Natural killer cell (primary cell): ENCODE data around the gene MACROD2. TPM values are rescaled to one million over a fixed set of nuclear protein-coding genes. Genes with fewer than 3 reads are reported as not detected.

Experiments
- ATAC-seq, 3 donors: fragments of 150-1000 bp in 2 of 3; fragments of 200-7000 bp in 1 of 3; cut with Tn5 transposase; 1 replicate in 1 of 3; 2 replicates in 2 of 3; pipeline ENCODE4 v1.10.0; 2021; ENCODE audit warnings: mild to moderate bottlenecking in 2 of 3, moderate library complexity in 2 of 3
- DNase-seq, 2 donors: peaks; one replicate each; pipeline versions ENCODE4 v3.0.0 to v3.0.0-alpha.2; 2013 to 2021; ENCODE audit warnings: mixed read lengths in 1 of 2
- H3K27ac ChIP-seq: one replicate; pipeline ENCODE4 v1.5.1; 2013; ENCODE audit warnings: mild to moderate bottlenecking, low read length
- H3K27me3 ChIP-seq: one replicate; pipeline ENCODE4 v1.6.1; 2013; ENCODE audit warnings: low read length; ENCODE audit not compliant: control insufficient read depth, insufficient read depth
- H3K36me3 ChIP-seq: one replicate; pipeline ENCODE4 v1.6.1; 2013; ENCODE audit warnings: low read length; ENCODE audit not compliant: control insufficient read depth, insufficient read depth
- H3K4me1 ChIP-seq: one replicate; pipeline ENCODE4 v1.6.1; 2013; ENCODE audit warnings: low read length; ENCODE audit not compliant: control insufficient read depth, insufficient read depth
- H3K4me3 ChIP-seq: one replicate; pipeline ENCODE4 v1.5.1; 2013; ENCODE audit warnings: low read length
- H3K9me3 ChIP-seq: one replicate; pipeline ENCODE4 v1.6.1; 2013; ENCODE audit warnings: low read length; ENCODE audit not compliant: control insufficient read depth, insufficient read depth
- H3K27ac Mint-ChIP-seq, 2 donors: one replicate each; pipeline ENCODE4 v1.8.0; 2022; ENCODE audit warnings: mild to moderate bottlenecking in 2 of 2, mixed read lengths in 2 of 2, moderate library complexity in 1 of 2
- H3K27me3 Mint-ChIP-seq, 2 donors: one replicate each; pipeline ENCODE4 v1.8.0; 2022; ENCODE audit warnings: low read depth in 2 of 2, mixed read lengths in 2 of 2
- H3K36me3 Mint-ChIP-seq: one replicate; pipeline ENCODE4 v1.8.0; 2022; ENCODE audit warnings: mixed read lengths
- H3K4me1 Mint-ChIP-seq, 2 donors: one replicate each; pipeline ENCODE4 v1.8.0; 2022; ENCODE audit warnings: mixed read lengths in 2 of 2
- H3K4me3 Mint-ChIP-seq: one replicate; pipeline ENCODE4 v1.8.0; 2022; ENCODE audit warnings: mild to moderate bottlenecking, moderate library complexity, mixed read lengths
- H3K9me3 Mint-ChIP-seq, 2 donors: one replicate each; pipeline ENCODE4 v1.8.0; 2022; ENCODE audit warnings: mixed read lengths in 2 of 2
- CTCF ChIP-seq: fragments of 200-600 bp; IDR thresholded peaks from one replicate; pipeline ENCODE4 v1.8.0; 2022; ENCODE audit warnings: antibody characterized with exemption
- WGBS: methylation state at CpG from one replicate; pipeline ENCODE4 v1.1.7; 2013; ENCODE audit warnings: missing lambda C conversion rate; ENCODE audit not compliant: insufficient coverage; 5-methylcytosine and 5-hydroxymethylcytosine counted together
- intact Hi-C: fragments of 100-400 bp; cut with micrococcal nuclease; formaldehyde crosslinking; loops from one replicate; pipeline ENCODE4 v1.14.2; 2022
- total RNA-seq, 4 donors: library from RNA; stranded (reverse); fragments of 120-200 nt in 1 of 4; gene quantifications; one replicate each; pipeline versions ENCODE4 v1.2.3 to v1.2.4, GENCODE V29; 2013 to 2022

MACROD2 gene
- total RNA-seq, 3 donors from 2014 or later (not counting 1 experiment from before 2014, with no cell fraction given) = 0.19 to 0.88 TPM; not detected in 1

GRCh38 chr20:14826543-14827313 lies 831.4 kb downstream of the MACROD2 start:
- Mint-ChIP-seq H3K27ac (no peak overlapping the region), H3K9me3 (peaks cover 2% of the 10 kb centered on the region in 2 donors), H3K27me3 (no peaks in the 10 kb centered on the region), H3K4me3 (no peak overlapping the region), H3K36me3 (no peaks in the 10 kb centered on the region), H3K4me1 (no peaks in the 10 kb centered on the region)
- ATAC-seq (no peak), DNase-seq (no peak)
- Histone ChIP-seq H3K9me3 (peaks cover under 1% of the 10 kb centered on the region), H3K36me3 (no peaks in the 10 kb centered on the region), H3K27ac (no peak overlapping the region), H3K4me1 (no peaks in the 10 kb centered on the region), H3K4me3 (no peak overlapping the region), H3K27me3 (no peaks in the 10 kb centered on the region)
- WGBS = 86% methylated on average over 17 of the region's 17 CpGs
- TF ChIP-seq CTCF = no peak
- intact Hi-C loops = no loop called here

DNA sequence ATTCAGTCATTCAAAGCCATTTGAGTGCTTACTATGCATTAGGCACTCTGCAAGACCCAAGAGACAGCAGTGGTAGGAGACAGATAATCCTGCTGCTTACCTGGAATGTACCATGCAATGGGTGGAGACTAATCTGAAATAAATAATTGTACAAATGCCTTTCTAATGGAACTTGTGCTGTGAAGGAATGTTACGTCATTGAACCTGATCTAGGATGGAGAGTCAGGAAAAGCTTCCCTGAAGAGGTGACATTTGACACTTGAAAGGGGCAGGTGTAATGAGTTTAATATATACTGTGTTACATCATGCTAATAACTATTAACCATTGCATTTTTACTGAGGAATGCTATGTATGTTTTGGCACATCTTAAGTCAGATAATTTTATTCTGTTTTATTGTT lies 833.1 kb downstream of the MACROD2 start:
- DNase-seq (no peak), ATAC-seq (no peak)
- no peaks in the 10 kb centered on the region for H3K27me3 ChIP-seq
- 100% methylated on average over 1 of the region's 1 CpG for WGBS
- no peak overlapping the region for H3K4me3 ChIP-seq
- no peak overlapping the region for H3K27ac ChIP-seq
- no peak overlapping the region for H3K27ac Mint-ChIP-seq
- H3K4me1 Mint-ChIP-seq = no peaks in the 10 kb centered on the region
- no peaks in the 10 kb centered on the region for H3K36me3 ChIP-seq
- intact Hi-C loops = no loop called here
- peaks cover 5% of the 10 kb centered on the region for H3K9me3 ChIP-seq
- no peak for TF ChIP-seq CTCF
- H3K27me3 Mint-ChIP-seq = no peaks in the 10 kb centered on the region
- no peaks in the 10 kb centered on the region for H3K4me1 ChIP-seq
- no peaks in the 10 kb centered on the region for H3K36me3 Mint-ChIP-seq
- peaks cover 2% of the 10 kb centered on the region in 2 donors for H3K9me3 Mint-ChIP-seq
- no peak overlapping the region for H3K4me3 Mint-ChIP-seq

DNA sequence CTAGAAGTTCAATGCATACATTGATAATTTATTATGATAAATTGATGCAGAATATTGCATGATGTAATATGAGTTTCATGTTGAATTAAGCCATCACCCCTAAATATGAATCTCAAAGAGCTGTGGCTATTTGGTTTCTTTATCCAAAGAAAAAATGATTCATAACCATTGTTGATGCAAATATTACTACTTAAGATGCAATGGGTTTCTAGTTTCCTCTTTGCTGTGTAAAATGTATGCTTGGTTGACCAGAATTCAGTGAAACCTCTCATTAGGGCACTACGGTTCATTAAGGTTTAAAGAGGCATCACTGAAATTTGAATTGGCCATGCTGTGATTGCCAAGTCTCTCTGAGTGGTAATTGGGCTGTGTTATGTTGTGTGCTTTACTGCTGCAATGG lies 834.6 kb downstream of the MACROD2 start:
- Histone ChIP-seq H3K9me3 (peaks cover 5% of the 10 kb centered on the region), H3K27me3 (no peaks in the 10 kb centered on the region), H3K4me3 (no peak overlapping the region), H3K36me3 (no peaks in the 10 kb centered on the region), H3K4me1 (no peaks in the 10 kb centered on the region), H3K27ac (no peak overlapping the region)
- Mint-ChIP-seq H3K9me3 (peaks cover 2% of the 10 kb centered on the region in 2 donors), H3K4me1 (no peaks in the 10 kb centered on the region), H3K36me3 (no peaks in the 10 kb centered on the region), H3K27me3 (no peaks in the 10 kb centered on the region), H3K27ac (no peak overlapping the region), H3K4me3 (no peak overlapping the region)
- intact Hi-C loops = no loop called here
- no peak for TF ChIP-seq CTCF
- WGBS = 93% methylated on average over 1 of the region's 1 CpG
- ATAC-seq (no peak), DNase-seq (no peak)

GRCh38 chr20:14830466-14830865 lies 835.1 kb downstream of the MACROD2 start:
- no peaks in the 10 kb centered on the region for H3K27me3 Mint-ChIP-seq
- Histone ChIP-seq H3K27me3 (no peaks in the 10 kb centered on the region), H3K4me1 (no peaks in the 10 kb centered on the region), H3K27ac (no peak overlapping the region), H3K36me3 (no peaks in the 10 kb centered on the region), H3K4me3 (no peak overlapping the region), H3K9me3 (peaks cover 5% of the 10 kb centered on the region)
- intact Hi-C loops = no loop called here
- WGBS = 82% methylated on average over 2 of the region's 2 CpGs
- ATAC-seq = no peak
- H3K9me3 Mint-ChIP-seq = peaks cover 2% of the 10 kb centered on the region in 2 donors
- no peaks in the 10 kb centered on the region for H3K36me3 Mint-ChIP-seq
- H3K4me3 Mint-ChIP-seq = no peak overlapping the region
- no peaks in the 10 kb centered on the region for H3K4me1 Mint-ChIP-seq
- no peak for DNase-seq
- no peak for TF ChIP-seq CTCF
- no peak overlapping the region for H3K27ac Mint-ChIP-seq
